ENCODE results near the gene RYR1. TPM values are rescaled to one million over a fixed set of nuclear protein-coding genes. Genes with fewer than 3 reads are reported as not detected.

Gene RYR1
- total and polyA plus RNA-seq, 7 donors, result under 0.01 to 4.1 (median 0.85) TPM

GRCh38 chr19:38634757-38635482, 201.4 kb downstream of the RYR1 start:
- Histone ChIP-seq H3K27ac (peak overlapping the region; percentile 2 to 59 (median 54)), H3K4me1 (peaks cover 0 to 6% (median 0%) of the 10 kb centered on the region in 4 donors), H3K9me3 (no peaks in the 10 kb centered on the region), H3K27me3 (no peaks in the 10 kb centered on the region), H3K36me3 (peaks cover 11 to 73% (median 28%) of the 10 kb centered on the region in 4 donors), H3K4me3 (no peak overlapping the region)
- peak; percentile 84 for DNase-seq
- intact Hi-C loops (cut with DNase I), result loop anchor here (1.0 kb wide), 1 partner anchor 232 kb away; the partner anchor contains the start of gene FAM98C
- peak; percentile 87 to 95 (median 90) for TF ChIP-seq CTCF (IDR thresholded peaks at IDR 0.05)
- TF ChIP-seq POLR2AphosphoS5 (IDR thresholded peaks at IDR 0.05), result peak in 1 of 4 donors; percentile 22
- no peak for TF ChIP-seq POLR2A (IDR thresholded peaks at IDR 0.05)
- WGBS, 2 donors, result 69 to 71% methylated on average over 17 of the region's 17 CpGs

GRCh38 chr19:38635483-38636399, 202.2 kb downstream of the RYR1 start:
- H3K27me3 ChIP-seq, result no peaks in the 10 kb centered on the region
- no peak for DNase-seq
- H3K27ac ChIP-seq, result peak overlapping the region in 1 of 4 donors; percentile 58
- intact Hi-C loops (cut with DNase I), result no loop called here
- H3K4me3 ChIP-seq, result no peak overlapping the region
- no peak for TF ChIP-seq EP300 (IDR thresholded peaks at IDR 0.05)
- no peak for TF ChIP-seq CTCF (IDR thresholded peaks at IDR 0.05)
- no peak for TF ChIP-seq POLR2A (IDR thresholded peaks at IDR 0.05)
- H3K4me1 ChIP-seq, result peaks cover 0 to 6% (median 0%) of the 10 kb centered on the region in 4 donors
- no peaks in the 10 kb centered on the region for H3K9me3 ChIP-seq
- peaks cover 9 to 65% (median 24%) of the 10 kb centered on the region in 4 donors for H3K36me3 ChIP-seq
- WGBS, 2 donors, result 77 to 85% methylated on average over 17 of the region's 17 CpGs

Other genes starting within 250 kb of the RYR1 start
- gene DPF1, start 209.5 kb upstream of the RYR1 start, total RNA-seq, result not detected
- 1 to 10 TPM in 1 of 3 donors, under 1 TPM in 1, not detected in 1; 0.12 to 1.4 TPM for gene DPF1, start 209.5 kb upstream of the RYR1 start, polyA plus RNA-seq
- 100 to 1,000 TPM; 441 to 736 (median 473) TPM for gene PPP1R14A, start 177.3 kb upstream of the RYR1 start, total RNA-seq
- 10 to 100 TPM; 24.6 to 93.9 (median 29.9) TPM for gene PPP1R14A, start 177.3 kb upstream of the RYR1 start, polyA plus RNA-seq
- gene SPINT2, start 169.1 kb upstream of the RYR1 start, total RNA-seq, result 10 to 100 TPM; 14.3 to 20.7 (median 16.6) TPM
- gene SPINT2, start 169.1 kb upstream of the RYR1 start, polyA plus RNA-seq, result 100 to 1,000 TPM; 170 to 616 (median 178) TPM
- gene C19orf33, start 129.4 kb upstream of the RYR1 start, total RNA-seq, result 10 to 100 TPM in 1 of 4 donors, 1 to 10 TPM in 1, not detected in 2; 5.8 to 18.2 TPM
- gene C19orf33, start 129.4 kb upstream of the RYR1 start, polyA plus RNA-seq, result 1,000 to 10,000 TPM in 2 of 3 donors, 100 to 1,000 TPM in 1; 704 to 2,364 (median 1,405) TPM
- gene YIF1B, start 117.7 kb upstream of the RYR1 start, total RNA-seq, result 10 to 100 TPM; 12.5 to 22.5 (median 15.8) TPM
- gene YIF1B, start 117.7 kb upstream of the RYR1 start, polyA plus RNA-seq, result 10 to 100 TPM; 13.8 to 77.5 (median 14.3) TPM
- 10 to 100 TPM in 3 of 4 donors, 1 to 10 TPM in 1; 6.6 to 24.6 (median 14.2) TPM for gene KCNK6, start 113.8 kb upstream of the RYR1 start, total RNA-seq
- 10 to 100 TPM in 1 of 3 donors, 1 to 10 TPM in 2; 5.4 to 20.6 (median 6.0) TPM for gene KCNK6, start 113.8 kb upstream of the RYR1 start, polyA plus RNA-seq
- 1 to 10 TPM; 2.3 to 5.5 (median 4.4) TPM for gene CATSPERG, start 97.9 kb upstream of the RYR1 start, total RNA-seq
- gene CATSPERG, start 97.9 kb upstream of the RYR1 start, polyA plus RNA-seq, result 1 to 10 TPM in 1 of 3 donors, under 1 TPM in 1, not detected in 1; 0.69 to 7.7 TPM
- 100 to 1,000 TPM; 129 to 271 (median 158) TPM for gene PSMD8, start 59.1 kb upstream of the RYR1 start, total RNA-seq
- 100 to 1,000 TPM; 125 to 158 (median 147) TPM for gene PSMD8, start 59.1 kb upstream of the RYR1 start, polyA plus RNA-seq
- not detected for gene GGN, start 45.7 kb upstream of the RYR1 start, total RNA-seq
- under 1 TPM in 1 of 3 donors, not detected in 2; 0.28 TPM for gene GGN, start 45.7 kb upstream of the RYR1 start, polyA plus RNA-seq
- 1 to 10 TPM in 1 of 4 donors, under 1 TPM in 2, not detected in 1; 0.27 to 1.5 (median 0.36) TPM for gene SPRED3, start 45.0 kb upstream of the RYR1 start, total RNA-seq
- under 1 TPM in 2 of 3 donors, not detected in 1; under 0.01 to 0.47 TPM for gene SPRED3, start 45.0 kb upstream of the RYR1 start, polyA plus RNA-seq
- 10 to 100 TPM; 17.2 to 27.2 (median 18.6) TPM for gene FAM98C, start 30.6 kb upstream of the RYR1 start, total RNA-seq
- gene FAM98C, start 30.6 kb upstream of the RYR1 start, polyA plus RNA-seq, result 10 to 100 TPM; 26.1 to 30.0 (median 27.0) TPM
- 1 to 10 TPM; 2.5 to 3.6 (median 3.2) TPM for gene RASGRP4, start 7.5 kb upstream of the RYR1 start, total RNA-seq
- gene RASGRP4, start 7.5 kb upstream of the RYR1 start, polyA plus RNA-seq, result 1 to 10 TPM in 1 of 3 donors, under 1 TPM in 2; 0.69 to 3.6 (median 0.90) TPM
- 1 to 10 TPM; 1.2 to 8.9 (median 1.3) TPM for gene MAP4K1, start 184.3 kb downstream of the RYR1 start, total RNA-seq
- gene MAP4K1, start 184.3 kb downstream of the RYR1 start, polyA plus RNA-seq, result 10 to 100 TPM in 1 of 3 donors, 1 to 10 TPM in 2; 1.6 to 29.7 (median 4.8) TPM
- gene EIF3K, start 185.5 kb downstream of the RYR1 start, total RNA-seq, result 100 to 1,000 TPM; 469 to 803 (median 546) TPM
- 100 to 1,000 TPM; 498 to 637 (median 574) TPM for gene EIF3K, start 185.5 kb downstream of the RYR1 start, polyA plus RNA-seq
- gene ACTN4, start 214.0 kb downstream of the RYR1 start, total RNA-seq, result 100 to 1,000 TPM; 131 to 328 (median 197) TPM
- gene ACTN4, start 214.0 kb downstream of the RYR1 start, polyA plus RNA-seq, result 100 to 1,000 TPM; 122 to 456 (median 176) TPM